ENCODE measurements around the gene SMTN. TPM values are rescaled to one million over a fixed set of nuclear protein-coding genes. Genes with fewer than 3 reads are reported as not detected.

Gene SMTN
- total RNA-seq, 4 donors from 2014 or later, result 171 to 341 (median 219) TPM

DNA sequence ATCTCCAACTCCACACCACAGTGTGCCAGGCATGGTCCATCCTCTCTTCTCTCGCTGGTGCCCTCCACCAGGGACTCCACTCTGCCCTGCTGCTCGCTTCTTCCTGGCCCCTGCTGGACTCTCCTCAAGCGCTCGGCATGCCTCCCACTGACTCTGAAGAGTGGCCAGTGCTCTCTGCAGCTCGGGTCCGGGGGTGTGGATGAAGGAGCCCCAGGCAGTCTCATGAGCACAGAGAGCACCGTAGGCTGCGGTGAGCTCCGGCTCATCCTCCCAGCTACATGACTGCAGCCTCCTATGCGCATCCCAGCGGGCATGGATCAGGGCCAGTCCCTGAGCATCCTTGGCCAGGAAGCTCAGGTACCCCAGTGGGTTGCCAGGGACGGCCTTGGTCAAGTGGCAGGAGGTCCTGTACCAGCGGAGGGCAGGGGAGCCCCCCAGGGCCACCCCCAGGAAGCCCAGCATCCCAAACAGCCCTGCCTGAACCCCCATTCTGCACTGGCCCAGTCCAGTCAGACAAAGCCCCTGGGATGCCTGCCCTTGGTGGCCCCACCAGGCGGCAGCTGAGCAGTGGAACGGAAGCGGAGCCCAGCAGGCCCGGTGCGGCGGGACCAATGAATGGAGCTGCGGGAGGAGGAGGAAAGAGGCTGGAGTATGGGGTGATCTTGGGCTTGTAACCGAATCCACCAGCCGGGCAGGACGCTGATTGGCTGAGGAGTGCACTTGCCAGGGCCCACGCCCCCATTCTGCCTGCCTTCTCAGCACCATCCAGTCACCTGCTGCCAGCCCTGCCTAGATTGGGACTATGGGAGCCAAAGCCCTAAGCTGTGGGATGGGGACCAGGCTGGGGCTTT is 59.0 kb downstream of the SMTN start, which contains the start of gene PLA2G3:
Gene PLA2G3, minus strand, starts transcription at position 643 of the 851 bp plus-strand sequence. Its CDS starts 154 bp downstream, at position 489.
- TF ChIP-seq CTCF (IDR thresholded peaks at IDR 0.05) (no peak), POLR2AphosphoS5 (IDR thresholded peaks at IDR 0.05) (no peak), EP300 (IDR thresholded peaks at IDR 0.05; ENCODE audit: low read depth) (no peak)
- H3K36me3 ChIP-seq, result no peaks in the 10 kb centered on the region
- no peaks in the 10 kb centered on the region for H3K4me1 ChIP-seq
- no peaks in the 10 kb centered on the region for H3K9me3 ChIP-seq
- intact Hi-C loops (cut with DNase I; ENCODE audit: low total_unique reads) (no loop called here), in situ Hi-C loops (cut with MboI; ENCODE audit: low pct_ligation_motif_present in 1 of 4, low pct_unique_long_range_greater_than_20kb in 1 of 4, low sequenced_read_pairs in 3 of 4) (no loop called here)
- no peak for DNase-seq
- no peak within 1 kb of the TSS for H3K27ac ChIP-seq
- H3K4me3 ChIP-seq, result no peak within 1 kb of the TSS
- H3K27me3 ChIP-seq, result peaks cover 3% of the 10 kb centered on the region
- 65% methylated on average over 23 of the region's 24 CpGs; no CpG with 5 or more reads in 1 of the 2 donors for WGBS, 2 donors (ENCODE audit: low coverage in 1 of 2)

DNA sequence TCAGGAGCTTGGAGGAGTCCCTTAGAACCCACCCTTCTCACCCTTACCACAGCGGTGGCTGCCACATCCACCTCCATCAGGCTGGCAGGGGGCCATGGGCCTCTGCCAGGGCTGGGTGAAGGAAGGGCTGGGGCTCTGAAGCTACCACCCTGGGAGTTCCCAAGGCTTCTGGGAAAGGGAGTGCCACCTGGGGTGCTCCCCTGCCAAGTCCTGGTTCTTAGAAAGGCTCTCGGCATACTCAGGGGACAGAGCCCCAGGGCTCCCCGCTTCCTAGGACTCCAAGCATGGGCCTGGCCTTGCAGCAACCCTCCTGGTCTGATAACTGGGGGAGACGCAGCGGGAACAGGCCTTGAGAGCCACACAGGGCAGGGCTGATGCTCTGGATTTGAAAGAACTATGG is 59.6 kb downstream of the SMTN start:
- no peak for DNase-seq
- H3K4me1 ChIP-seq, result no peaks in the 10 kb centered on the region
- H3K9me3 ChIP-seq, result no peaks in the 10 kb centered on the region
- H3K27ac ChIP-seq, result no peak overlapping the region
- no peak overlapping the region for H3K4me3 ChIP-seq
- intact Hi-C loops (cut with DNase I; ENCODE audit: low total_unique reads) (no loop called here), in situ Hi-C loops (cut with MboI; ENCODE audit: low pct_ligation_motif_present in 1 of 4, low pct_unique_long_range_greater_than_20kb in 1 of 4, low sequenced_read_pairs in 3 of 4) (no loop called here)
- no peaks in the 10 kb centered on the region for H3K36me3 ChIP-seq
- peaks cover 3% of the 10 kb centered on the region for H3K27me3 ChIP-seq
- TF ChIP-seq CTCF (IDR thresholded peaks at IDR 0.05) (no peak), POLR2AphosphoS5 (IDR thresholded peaks at IDR 0.05) (no peak), EP300 (IDR thresholded peaks at IDR 0.05; ENCODE audit: low read depth) (no peak), POLR2A (IDR thresholded peaks at IDR 0.05) (no peak)
- 58% methylated on average over 5 of the region's 5 CpGs; no CpG with 5 or more reads in 1 of the 2 donors for WGBS, 2 donors (ENCODE audit: low coverage in 1 of 2)

DNA sequence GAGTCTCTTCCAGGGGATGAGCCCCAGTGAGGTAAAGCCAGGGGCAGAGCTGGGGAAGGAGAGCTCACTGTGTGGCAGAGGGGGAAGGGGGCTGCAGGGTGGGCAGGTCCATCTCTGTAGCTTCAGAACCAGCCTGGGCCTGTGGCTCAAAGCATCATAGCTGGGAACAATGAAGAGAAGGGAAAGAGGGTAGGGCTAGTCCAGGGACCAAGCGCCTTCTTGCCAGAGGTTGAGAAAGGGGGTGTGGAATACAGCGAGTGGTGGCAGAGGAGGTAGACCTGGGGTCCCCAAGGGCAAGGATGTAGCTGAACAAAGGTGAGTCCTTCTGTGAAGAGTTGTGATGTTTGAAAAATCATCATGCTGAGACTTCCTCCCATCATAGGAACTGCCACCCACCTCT is 60.4 kb downstream of the SMTN start:
- H3K4me1 ChIP-seq, result no peaks in the 10 kb centered on the region
- no peak overlapping the region for H3K27ac ChIP-seq
- H3K27me3 ChIP-seq, result peaks cover 3% of the 10 kb centered on the region
- DNase-seq, result no peak
- WGBS, 2 donors (ENCODE audit: low coverage in 1 of 2), result 88% methylated on average over 2 of the region's 2 CpGs; no CpG with 5 or more reads in 1 of the 2 donors
- intact Hi-C loops (cut with DNase I; ENCODE audit: low total_unique reads), result no loop called here
- peaks cover 0 to under 1% of the 10 kb centered on the region in 2 donors for H3K9me3 ChIP-seq
- no peak for TF ChIP-seq POLR2AphosphoS5 (IDR thresholded peaks at IDR 0.05)
- TF ChIP-seq POLR2A (IDR thresholded peaks at IDR 0.05), result no peak
- TF ChIP-seq CTCF (IDR thresholded peaks at IDR 0.05), result no peak
- no peak for TF ChIP-seq EP300 (IDR thresholded peaks at IDR 0.05; ENCODE audit: low read depth)
- no peaks in the 10 kb centered on the region for H3K36me3 ChIP-seq
- H3K4me3 ChIP-seq, result no peak overlapping the region
- in situ Hi-C loops (cut with MboI; ENCODE audit: low pct_ligation_motif_present in 1 of 4, low pct_unique_long_range_greater_than_20kb in 1 of 4, low sequenced_read_pairs in 3 of 4), result no loop called here

DNA sequence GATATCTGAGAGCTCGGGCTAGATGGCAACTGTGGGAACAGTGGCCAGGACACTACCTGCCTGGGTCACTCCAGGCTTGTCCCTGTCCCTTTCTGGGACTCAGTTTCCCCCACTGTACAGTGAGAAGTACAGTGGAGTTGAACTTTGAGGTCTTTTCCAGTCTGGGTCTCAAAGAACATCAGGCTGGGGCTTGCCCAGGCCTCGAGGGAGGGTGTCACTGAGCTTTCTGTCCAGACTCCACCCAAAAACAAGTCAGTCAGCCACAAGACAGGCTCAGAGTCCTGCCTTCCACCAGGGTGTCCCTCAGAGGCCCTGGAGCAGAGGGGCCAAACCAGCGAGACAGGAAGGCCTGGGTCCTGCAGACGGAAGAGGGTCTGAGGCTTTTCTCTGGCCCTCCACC is 61.2 kb downstream of the SMTN start:
- DNase-seq, result no peak
- H3K27me3 ChIP-seq, result peaks cover 3% of the 10 kb centered on the region
- no peak for TF ChIP-seq POLR2A (IDR thresholded peaks at IDR 0.05)
- no peak for TF ChIP-seq EP300 (IDR thresholded peaks at IDR 0.05; ENCODE audit: low read depth)
- no peak for TF ChIP-seq POLR2AphosphoS5 (IDR thresholded peaks at IDR 0.05)
- TF ChIP-seq CTCF (IDR thresholded peaks at IDR 0.05), result no peak
- 75% methylated on average over 4 of the region's 4 CpGs; no CpG with 5 or more reads in 1 of the 2 donors for WGBS, 2 donors (ENCODE audit: low coverage in 1 of 2)
- H3K4me3 ChIP-seq, result no peak overlapping the region
- intact Hi-C loops (cut with DNase I; ENCODE audit: low total_unique reads) (no loop called here), in situ Hi-C loops (cut with MboI; ENCODE audit: low pct_ligation_motif_present in 1 of 4, low pct_unique_long_range_greater_than_20kb in 1 of 4, low sequenced_read_pairs in 3 of 4) (no loop called here)
- H3K9me3 ChIP-seq, result peaks cover 0 to 7% of the 10 kb centered on the region in 2 donors
- no peaks in the 10 kb centered on the region for H3K36me3 ChIP-seq
- H3K27ac ChIP-seq, result no peak overlapping the region
- H3K4me1 ChIP-seq, result no peaks in the 10 kb centered on the region
